Gastroesophageal sphincter (tissue), 3 donors: ENCODE results near the gene SLC5A11.

Experiments
- CTCF ChIP-seq, 4 experiments: fragments of 200-600 bp in 2 of 4; fragments of 450-650 bp in 2 of 4; sonication (generic) in 1 of 4; IDR thresholded peaks; one replicate each; pipeline ENCODE4 v1.5.1; 2017 to 2019; ENCODE audit warnings: antibody characterized with exemption in 4 of 4, mild to moderate bottlenecking in 2 of 4, moderate library complexity in 2 of 4
- EP300 ChIP-seq: sonication (generic); formaldehyde crosslinking; IDR thresholded peaks from one replicate; pipeline ENCODE4 v1.6.1; 2017; ENCODE audit warnings: antibody characterized with exemption, mild to moderate bottlenecking
- POLR2A ChIP-seq, 2 donors: fragments of 450-650 bp; IDR thresholded peaks; one replicate each; pipeline ENCODE4 v1.6.1; 2017; ENCODE audit warnings: antibody characterized with exemption in 2 of 2, mild to moderate bottlenecking in 2 of 2, moderate library complexity in 1 of 2
- POLR2AphosphoS5 ChIP-seq: sonication (generic); formaldehyde crosslinking; IDR thresholded peaks from one replicate; pipeline ENCODE4 v1.6.1; 2017; ENCODE audit warnings: antibody characterized with exemption

- TF ChIP-seq POLR2A (IDR thresholded peaks at IDR 0.05) (no peak), CTCF (IDR thresholded peaks at IDR 0.05) (no peak), EP300 (no peak), POLR2AphosphoS5 (no peak)
Measured at GRCh38 chr16:24846548-24847357, 990 bp downstream of the SLC5A11 start.
